Common myeloid progenitor, CD34-positive (primary cell): ENCODE data around the gene ABHD3.
"Not testable (repeated sequence)": the region's sequence is repeated elsewhere in the genome, so short reads cannot be mapped to it uniquely, and the experiment has no call there.

Source experiments
- CTCF ChIA-PET: fragments of 350-600 bp; sonication (Branson Sonifier 250); formaldehyde crosslinking; loops from one replicate; lab custom pipeline; 2021; ENCODE audit warnings: antibody characterized with exemption; lab: Charles Lee
- POLR2A ChIA-PET: fragments of 350-600 bp; sonication (Branson Sonifier 250); formaldehyde crosslinking; loops from one replicate; lab custom pipeline; 2021; ENCODE audit warnings: antibody characterized with exemption; lab: Charles Lee
- DNase-seq, 3 donors: peaks; one replicate each; pipeline versions ENCODE4 v3.0.0 to v3.0.0-alpha.2; 2013
- H3K27ac ChIP-seq, 2 experiments: 1 replicate in 1 of 2; 2 replicates in 1 of 2; pipeline ENCODE4 v1.7.0; 2013; ENCODE audit warnings: inconsistent platforms in 2 of 2, low read length in 2 of 2, mild to moderate bottlenecking in 2 of 2, low read depth in 1 of 2, moderate library complexity in 1 of 2; ENCODE audit not compliant: severe bottlenecking in 2 of 2, insufficient read depth in 1 of 2, poor library complexity in 1 of 2
- H3K27me3 ChIP-seq, 5 experiments: replicated peaks in 2 of 5; 1 replicate in 3 of 5; 2 replicates in 2 of 5; pipeline versions ENCODE4 v1.6.1 to v1.7.0; 2013; ENCODE audit warnings: low read length in 4 of 5, mild to moderate bottlenecking in 2 of 5, moderate library complexity in 2 of 5, inconsistent platforms in 1 of 5; ENCODE audit not compliant: insufficient read depth in 5 of 5, control insufficient read depth in 4 of 5
- H3K36me3 ChIP-seq, 4 experiments: 1 replicate in 2 of 4; 2 replicates in 2 of 4; pipeline versions ENCODE4 v1.6.1 to v1.7.0; 2013; ENCODE audit warnings: low read length in 3 of 4, control low read depth in 1 of 4, mild to moderate bottlenecking in 1 of 4; ENCODE audit not compliant: control insufficient read depth in 4 of 4, insufficient read depth in 4 of 4
- H3K4me1 ChIP-seq, 4 experiments: 1 replicate in 3 of 4; 2 replicates in 1 of 4; pipeline versions ENCODE4 v1.6.1 to v1.7.1; 2013; ENCODE audit warnings: low read length in 3 of 4, mild to moderate bottlenecking in 3 of 4, control low read depth in 1 of 4, inconsistent platforms in 1 of 4, moderate library complexity in 1 of 4; ENCODE audit not compliant: control insufficient read depth in 4 of 4, insufficient read depth in 4 of 4; ENCODE audit errors: control extremely low read depth in 1 of 4
- H3K4me3 ChIP-seq, 7 experiments: 1 replicate in 4 of 7; 2 replicates in 3 of 7; pipeline versions ENCODE4 v1.5.1 to v1.7.0; 2013; ENCODE audit warnings: mild to moderate bottlenecking in 7 of 7, low read length in 6 of 7, moderate library complexity in 6 of 7, inconsistent platforms in 2 of 7, low read depth in 2 of 7, control low read depth in 1 of 7; ENCODE audit not compliant: insufficient read depth in 4 of 7, control insufficient read depth in 1 of 7; ENCODE audit errors: extremely low read depth in 1 of 7
- H3K9me3 ChIP-seq, 5 experiments: 1 replicate in 4 of 5; 2 replicates in 1 of 5; pipeline versions ENCODE4 v1.6.1 to v1.7.1; 2013; ENCODE audit warnings: low read length in 4 of 5, mild to moderate bottlenecking in 2 of 5, inconsistent platforms in 1 of 5, low read depth in 1 of 5, moderate library complexity in 1 of 5; ENCODE audit not compliant: control insufficient read depth in 4 of 5, insufficient read depth in 2 of 5; ENCODE audit errors: control extremely low read depth in 1 of 5
- WGBS: methylation state at CpG from one replicate; pipeline ENCODE4 v1.1.5; 2013; ENCODE audit not compliant: insufficient coverage; 5-methylcytosine and 5-hydroxymethylcytosine counted together

ABHD3 gene

DNA sequence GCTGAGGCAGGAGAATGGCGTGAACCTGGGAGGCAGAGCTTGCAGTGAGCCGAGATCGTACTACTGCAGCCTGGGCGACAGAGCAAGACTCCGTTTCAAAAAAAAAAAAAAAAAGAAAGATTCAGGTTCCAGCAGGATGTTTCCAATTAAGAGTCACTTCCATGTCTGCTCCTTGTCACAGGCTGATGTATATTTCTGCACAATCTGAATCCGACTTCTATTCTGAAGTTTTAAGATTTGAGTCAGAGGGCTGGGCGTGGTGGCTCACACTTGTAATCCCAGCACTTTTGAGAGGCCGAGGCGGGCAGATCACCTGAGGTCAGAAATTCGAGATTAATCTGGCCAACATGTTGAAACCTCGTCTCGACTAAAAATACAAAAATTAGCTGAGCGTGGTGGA lies 67.8 kb downstream of the ABHD3 start:
- H3K27ac ChIP-seq = no peak overlapping the region
- H3K9me3 ChIP-seq = no peaks in the 10 kb centered on the region
- H3K27me3 ChIP-seq = no peaks in the 10 kb centered on the region
- ChIA-PET CTCF (no interaction called here), POLR2A (no interaction called here)
- DNase-seq = no peak
- no peak overlapping the region for H3K4me3 ChIP-seq
- H3K36me3 ChIP-seq = peaks cover 1 to 17% (median 9%) of the 10 kb centered on the region in 4 experiments
- WGBS = 94% methylated on average over 13 of the region's 13 CpGs
- no peaks in the 10 kb centered on the region for H3K4me1 ChIP-seq

DNA sequence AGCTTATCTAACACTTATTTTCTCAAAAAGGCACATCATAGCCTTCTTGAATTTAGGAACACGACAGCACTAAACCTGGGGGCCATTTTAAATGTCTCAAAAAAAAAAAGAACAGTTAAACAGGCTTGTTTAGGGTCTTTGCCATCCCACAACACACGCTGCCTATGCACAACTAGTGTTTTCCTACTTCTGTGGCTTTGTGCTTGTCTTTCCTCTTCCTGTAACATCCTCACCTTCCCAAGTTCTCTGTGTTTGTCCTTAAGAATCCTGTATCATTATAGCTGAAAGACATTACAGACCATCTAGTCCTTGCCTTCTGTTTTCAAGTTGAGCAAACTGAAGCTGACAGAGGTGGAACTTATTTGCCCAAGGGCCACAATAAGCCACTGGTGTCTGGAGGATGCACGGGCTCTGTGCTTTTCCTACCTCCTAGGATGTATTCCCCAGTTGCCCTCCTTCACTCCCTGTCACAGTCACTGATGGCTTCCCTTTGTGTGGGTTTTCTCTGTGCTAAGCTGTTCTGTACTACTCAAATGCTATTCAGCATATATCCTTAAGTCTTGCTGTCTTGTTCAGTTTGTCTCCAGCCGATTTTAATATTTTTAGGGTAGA lies 69.9 kb downstream of the ABHD3 start:
- Histone ChIP-seq H3K4me3 (no peak overlapping the region), H3K27ac (no peak overlapping the region), H3K4me1 (no peaks in the 10 kb centered on the region), H3K27me3 (no peaks in the 10 kb centered on the region), H3K9me3 (no peaks in the 10 kb centered on the region), H3K36me3 (peaks cover 6 to 30% (median 22%) of the 10 kb centered on the region in 4 experiments)
- no peak for DNase-seq
- WGBS = 100% methylated on average over 1 of the region's 4 CpGs
- ChIA-PET POLR2A (no interaction called here), CTCF (interaction anchor here (1.4 kb wide), 1 partner anchor 44 kb away, joined by 3 read pairs; no protein-coding TSS in a partner anchor)

DNA sequence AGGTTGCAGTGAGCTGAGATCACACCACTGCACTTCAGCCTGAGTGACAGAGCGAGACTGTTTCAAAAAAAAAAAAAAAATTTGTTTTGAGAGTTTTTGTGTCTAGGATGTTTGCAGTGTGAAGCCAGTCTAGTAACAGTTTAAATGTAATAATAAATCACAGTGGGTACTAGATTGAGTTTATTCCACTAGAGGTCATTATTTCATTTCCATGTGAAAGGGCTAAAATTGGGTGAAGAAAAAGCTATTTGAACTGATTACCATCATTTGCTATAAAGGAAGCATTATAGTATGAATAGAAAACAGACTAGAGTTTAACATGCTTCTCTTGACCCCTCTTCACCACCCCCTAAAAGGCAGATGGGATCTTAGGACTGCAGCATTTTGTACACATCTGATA lies 72.2 kb downstream of the ABHD3 start:
- no CpG with 5 or more reads among the region's 1 CpG for WGBS
- H3K27me3 ChIP-seq = no peaks in the 10 kb centered on the region
- H3K36me3 ChIP-seq = peaks cover 11 to 52% (median 38%) of the 10 kb centered on the region in 4 experiments
- H3K4me3 ChIP-seq = no peak overlapping the region
- ChIA-PET POLR2A (no interaction called here), CTCF (interaction anchor here (0.5 to 1.8 kb wide), 7 partner anchors 14 to 620 kb away, joined by 3 to 4 read pairs (median 3); no protein-coding TSS in a partner anchor)
- H3K4me1 ChIP-seq = no peaks in the 10 kb centered on the region
- H3K27ac ChIP-seq = no peak overlapping the region
- no peaks in the 10 kb centered on the region for H3K9me3 ChIP-seq
- peak in 2 of 3 donors; percentile 30 to 38 for DNase-seq

DNA sequence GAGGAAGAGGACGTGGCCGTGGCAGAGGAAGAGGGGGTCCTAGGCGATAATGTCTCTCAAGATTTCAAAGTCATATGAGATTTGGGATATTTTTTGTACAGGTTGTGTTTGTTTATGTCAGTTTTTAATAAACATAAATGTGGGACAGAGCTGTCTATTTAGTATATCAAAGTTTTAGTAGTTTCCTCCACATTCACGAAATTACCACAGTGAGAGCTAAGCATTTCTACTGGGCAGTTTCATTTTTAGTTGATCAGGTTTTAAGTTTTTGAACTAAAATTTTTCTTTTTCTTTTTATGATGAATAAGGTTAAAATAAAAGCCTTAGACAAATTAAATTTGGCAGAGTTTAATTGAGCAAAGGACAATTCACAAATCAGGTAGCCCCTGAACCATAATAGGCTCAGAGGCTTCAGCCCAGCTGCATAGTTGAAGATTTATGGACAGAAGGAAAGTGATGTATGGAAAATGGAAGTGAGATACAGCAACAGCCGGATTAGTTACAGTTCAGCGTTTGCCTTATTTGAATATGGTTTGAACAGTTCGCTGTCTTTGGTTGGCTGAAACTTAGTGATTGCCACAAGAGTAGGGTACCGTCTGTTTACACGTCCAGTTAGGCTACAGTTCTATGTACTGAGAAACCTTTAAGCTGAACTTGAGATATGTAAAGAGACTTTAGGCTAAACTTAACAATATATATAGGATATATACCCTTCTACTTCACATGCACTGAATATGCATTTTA lies 75.3 kb downstream of the ABHD3 start:
- 100% methylated on average over 1 of the region's 9 CpGs for WGBS
- no peak for DNase-seq
- no peaks in the 10 kb centered on the region for H3K27me3 ChIP-seq
- ChIA-PET CTCF (interaction anchor here (0.7 to 1.2 kb wide), 3 partner anchors 10 to 51 kb away, joined by 4 to 6 read pairs (median 5); partner anchors contain the start of gene SNRPD1), POLR2A (no interaction called here)
- no peaks in the 10 kb centered on the region for H3K4me1 ChIP-seq
- peaks cover 14 to 62% (median 42%) of the 10 kb centered on the region in 4 experiments for H3K36me3 ChIP-seq
- H3K9me3 ChIP-seq = no peaks in the 10 kb centered on the region
- peak overlapping the region in 1 of 2 experiments; percentile 17 for H3K27ac ChIP-seq
- H3K4me3 ChIP-seq = no peak overlapping the region

DNA sequence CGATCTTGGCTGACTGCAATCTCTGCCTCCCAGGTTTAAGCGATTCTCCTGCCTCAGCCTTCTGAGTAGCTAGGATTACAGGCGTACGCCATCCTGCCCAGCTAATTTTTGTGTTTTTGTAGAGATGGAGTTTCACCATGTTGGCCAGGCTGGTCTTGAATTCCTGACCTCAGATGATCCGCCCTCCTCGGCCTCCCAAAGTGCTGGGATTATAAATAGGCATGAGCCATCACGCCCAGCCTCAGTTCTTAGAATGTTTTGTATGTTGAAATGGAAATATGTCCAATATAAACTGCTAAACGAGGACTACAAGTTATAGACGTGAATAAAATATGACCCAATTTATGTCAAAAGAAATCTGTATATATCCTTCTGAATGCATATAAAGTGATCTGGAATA lies 82.9 kb downstream of the ABHD3 start:
- peaks cover 9 to 57% (median 33%) of the 10 kb centered on the region in 4 experiments for H3K36me3 ChIP-seq
- 98% methylated on average over 7 of the region's 9 CpGs for WGBS
- POLR2A ChIA-PET, H3K27me3 ChIP-seq, H3K4me1 ChIP-seq, H3K27ac ChIP-seq, H3K4me3 ChIP-seq, H3K9me3 ChIP-seq, DNase-seq: not testable (repeated sequence)
- CTCF ChIA-PET = interaction anchor here (1.2 kb wide), 1 partner anchor 9 kb away, joined by 4 read pairs; the partner anchor contains the start of gene SNRPD1

DNA sequence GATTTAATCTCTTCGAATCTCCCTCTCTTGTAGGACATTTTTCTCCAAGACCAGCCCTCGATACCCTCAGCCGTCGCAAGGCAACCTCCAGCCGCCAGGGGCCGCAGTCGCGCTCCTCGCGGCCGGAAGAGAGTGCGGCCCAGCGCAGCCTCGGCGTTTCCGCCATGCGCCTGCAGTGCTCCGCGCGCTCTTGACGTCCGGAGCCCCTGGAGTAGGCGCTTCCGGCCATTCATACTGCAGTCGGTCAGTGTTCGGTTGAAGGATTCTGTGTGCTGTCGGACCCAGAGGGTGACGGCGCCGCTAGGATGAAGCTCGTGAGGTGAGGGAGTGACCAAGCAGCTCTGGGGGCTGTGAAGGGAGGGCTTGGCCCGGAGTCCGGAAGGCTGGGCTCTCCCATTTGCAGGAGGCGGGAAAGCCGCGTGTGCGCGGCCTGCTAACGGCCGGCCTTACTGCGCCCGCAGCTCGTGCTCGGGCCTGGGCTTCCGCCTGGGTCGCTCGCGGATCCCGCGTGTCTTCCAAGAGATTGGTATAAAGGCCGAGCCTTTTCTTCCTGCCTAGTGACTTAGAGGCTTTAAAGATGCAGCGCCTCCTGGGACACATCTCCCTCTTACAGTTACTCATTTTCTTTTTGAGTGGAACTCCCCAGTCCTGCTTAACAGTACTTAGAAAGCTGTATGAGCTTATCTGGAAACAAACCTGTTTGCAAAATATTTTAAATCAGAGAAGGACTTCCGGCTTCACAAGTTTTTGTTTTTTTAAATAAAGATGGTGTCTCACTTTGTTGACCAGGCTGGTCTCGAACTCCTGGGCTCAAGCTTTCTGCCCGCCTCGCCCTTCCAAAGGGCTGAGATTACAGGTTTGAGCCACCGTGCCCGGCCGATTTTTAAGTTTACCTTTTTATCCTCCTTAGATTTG lies 92.2 kb downstream of the ABHD3 start, which contains the start of gene SNRPD1:
SNRPD1 (plus strand) TSS at position 190 of the 915 bp plus-strand sequence; CDS start at position 306, 116 bp downstream.
- Histone ChIP-seq H3K4me3 (peak within 1 kb of the TSS; percentile 51 to 98 (median 83)), H3K27me3 (no peaks in the 10 kb centered on the region), H3K9me3 (no peaks in the 10 kb centered on the region), H3K27ac (peak within 1 kb of the TSS; percentile 64 to 90), H3K4me1 (peaks cover 2 to 20% (median 9%) of the 10 kb centered on the region in 4 experiments), H3K36me3 (peaks cover 5 to 22% (median 10%) of the 10 kb centered on the region in 4 experiments)
- POLR2A ChIA-PET = interaction anchor here (3.1 kb wide), 1 partner anchor 11 kb away, joined by 12 read pairs; the partner anchor contains the start of gene ESCO1
- DNase-seq = peak; percentile 88 to 93 (median 93)
- WGBS = under 1% methylated on average over 51 of the region's 59 CpGs
- CTCF ChIA-PET = interaction anchor here (0.8 to 4.6 kb wide), 12 partner anchors 9 to 135 kb away, joined by 3 to 51 read pairs (median 4); partner anchors contain the start of genes ABHD3 and ESCO1
